H1 (cell line): ENCODE results near the gene C22orf23. TPM values are rescaled to one million over a fixed set of nuclear protein-coding genes. Genes with fewer than 3 reads are reported as not detected.

ENCODE experiments used
- CHD2 ChIP-seq: IDR thresholded peaks from 2 replicates; pipeline ENCODE4 v1.6.1; 2012; ENCODE audit warnings: low read length, improper control_type of control experiment
- FOSL1 ChIP-seq: IDR thresholded peaks from 2 replicates; pipeline ENCODE4 v1.6.1; 2011; ENCODE audit warnings: mild to moderate bottlenecking, low read depth, low read length, moderate library complexity; ENCODE audit not compliant: insufficient read depth
- JUN ChIP-seq: IDR thresholded peaks from 2 replicates; pipeline ENCODE4 v1.6.1; 2011; ENCODE audit warnings: low read depth, mild to moderate bottlenecking, improper control_type of control experiment, low read length
- JUND ChIP-seq: IDR thresholded peaks from 2 replicates; pipeline ENCODE4 v1.6.1; 2011; ENCODE audit warnings: mild to moderate bottlenecking, improper control_type of control experiment, low read length
- MAFK ChIP-seq: IDR thresholded peaks from 2 replicates; pipeline ENCODE4 v1.6.1; 2012; ENCODE audit warnings: low read depth, mild to moderate bottlenecking, improper control_type of control experiment, low read length
- MAX ChIP-seq: IDR thresholded peaks from 2 replicates; pipeline ENCODE4 v1.6.1; 2012; ENCODE audit warnings: inconsistent platforms
- PHF8 ChIP-seq: fragments of 200-600 bp; sonication (generic); conservative IDR thresholded peaks from 2 replicates; pipeline ENCODE4 v1.7.1; 2012; ENCODE audit warnings: low read depth, mild to moderate bottlenecking, inconsistent platforms, low read length, moderate library complexity
- POLR2AphosphoS5 ChIP-seq: IDR thresholded peaks from 2 replicates; pipeline ENCODE4 v1.6.1; 2011; ENCODE audit warnings: low read depth, low read length
- RNF2 ChIP-seq: fragments of 200-900, 300-1000 bp; sonication (generic); IDR thresholded peaks from 2 replicates; pipeline ENCODE4 v1.7.1; 2016; ENCODE audit warnings: borderline replicate concordance, low read depth, mild to moderate bottlenecking, antibody characterized with exemption, low read length; ENCODE audit not compliant: poor library complexity, severe bottlenecking; ENCODE audit errors: missing control alignments
- USF2 ChIP-seq: IDR thresholded peaks from 2 replicates; pipeline ENCODE4 v1.6.1; 2011; ENCODE audit warnings: low read length, improper control_type of control experiment
- polyA plus RNA-seq, 7 experiments: library from polyadenylated mRNA; depleted of rRNA in 3 of 7; stranded (reverse) in 5 of 7; unstranded in 2 of 7; fragments of >200 nt in 5 of 7; fragments of 200-250 nt in 2 of 7; gene quantifications; 1 replicate in 5 of 7; 2 replicates in 1 of 7; 4 replicates in 1 of 7; pipeline versions ENCODE4 v1.2.1 to v1.2.3, GENCODE V29; 2011 to 2013; ENCODE audit warnings: missing spikeins in 2 of 7, mixed read lengths in 2 of 7
- total RNA-seq: library from RNA; stranded (reverse); fragmentation: NEBNext Ultra II Directional; extraction: Animal tissue kit (Norgen Biotek cat#: 25700); gene quantifications from 2 replicates; pipeline ENCODE4 v1.2.1, GENCODE V29; 2021
- TF ChIP-seq, protein P1 (sequence below), 3 experiments: IDR thresholded peaks; 1 replicate in 2 of 3; 2 replicates in 1 of 3; pipeline versions ENCODE4 v1.5.1 to v1.6.1; 2011; ENCODE audit warnings: low read length in 3 of 3, mild to moderate bottlenecking in 3 of 3, inconsistent platforms in 2 of 3, low read depth in 1 of 3, moderate library complexity in 1 of 3; ENCODE audit not compliant: insufficient read depth in 1 of 3; ENCODE audit errors: control extremely low read depth in 1 of 3

Gene C22orf23
- total and polyA plus RNA-seq, 2 of the 8 experiments (the other 6 are each of a cell fraction or from before 2014, with no cell fraction given), result 0.50 to 0.54 TPM

DNA sequence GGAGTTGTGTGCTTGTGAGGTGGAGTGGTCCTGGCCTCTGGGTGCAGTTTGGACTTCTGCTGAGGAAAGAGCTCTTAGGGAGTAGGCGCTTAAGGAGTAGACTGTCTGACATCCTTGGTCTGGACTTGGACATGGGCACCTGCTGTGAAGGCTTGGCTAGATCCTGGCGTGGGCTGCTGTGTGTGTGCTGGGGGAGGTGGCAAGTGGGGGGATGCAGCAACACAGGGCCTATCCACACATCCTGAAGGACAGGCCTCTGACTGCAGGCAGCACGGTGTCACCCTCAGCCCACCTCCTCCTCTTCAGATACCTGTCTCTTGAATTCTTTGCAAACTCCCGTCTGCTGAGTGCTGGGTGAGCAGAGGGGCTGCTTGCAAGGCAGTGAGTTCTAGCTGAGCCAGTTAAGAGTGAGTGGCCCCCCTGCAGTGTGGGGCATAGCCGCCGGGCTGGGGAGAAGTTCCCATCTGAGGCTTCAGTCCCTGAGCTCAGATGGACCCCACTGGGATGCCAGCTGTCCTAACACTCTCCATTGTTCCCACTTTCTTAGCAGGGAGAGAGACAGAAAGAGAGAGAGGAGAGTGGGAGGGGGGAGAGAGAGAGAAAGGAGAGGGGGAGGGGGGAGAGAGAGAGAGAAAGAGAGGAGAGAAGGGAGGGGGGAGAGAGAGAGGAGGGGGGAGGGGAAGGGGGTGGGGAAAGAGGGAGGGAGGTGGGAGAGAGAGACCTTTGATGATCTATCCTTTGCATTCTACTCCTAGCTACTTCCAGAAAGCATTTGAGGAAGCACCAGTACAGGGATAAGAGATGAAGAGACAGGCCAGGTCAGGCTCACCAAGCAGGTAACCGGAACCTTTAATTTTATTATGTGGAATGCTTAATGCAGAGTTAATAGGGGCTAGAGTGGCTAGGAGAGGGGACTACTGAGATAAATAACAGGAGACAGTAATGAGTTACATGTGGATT lies 18.4 kb upstream of the C22orf23 start (continued):
- TF ChIP-seq MAFK (no peak), RNF2 (no peak), CHD2 (no peak), USF2 (no peak), PHF8 (no peak), JUN (no peak), FOSL1 (no peak), POLR2AphosphoS5 (no peak), JUND (no peak), MAX (no peak)
- TF ChIP-seq, protein P1, sequence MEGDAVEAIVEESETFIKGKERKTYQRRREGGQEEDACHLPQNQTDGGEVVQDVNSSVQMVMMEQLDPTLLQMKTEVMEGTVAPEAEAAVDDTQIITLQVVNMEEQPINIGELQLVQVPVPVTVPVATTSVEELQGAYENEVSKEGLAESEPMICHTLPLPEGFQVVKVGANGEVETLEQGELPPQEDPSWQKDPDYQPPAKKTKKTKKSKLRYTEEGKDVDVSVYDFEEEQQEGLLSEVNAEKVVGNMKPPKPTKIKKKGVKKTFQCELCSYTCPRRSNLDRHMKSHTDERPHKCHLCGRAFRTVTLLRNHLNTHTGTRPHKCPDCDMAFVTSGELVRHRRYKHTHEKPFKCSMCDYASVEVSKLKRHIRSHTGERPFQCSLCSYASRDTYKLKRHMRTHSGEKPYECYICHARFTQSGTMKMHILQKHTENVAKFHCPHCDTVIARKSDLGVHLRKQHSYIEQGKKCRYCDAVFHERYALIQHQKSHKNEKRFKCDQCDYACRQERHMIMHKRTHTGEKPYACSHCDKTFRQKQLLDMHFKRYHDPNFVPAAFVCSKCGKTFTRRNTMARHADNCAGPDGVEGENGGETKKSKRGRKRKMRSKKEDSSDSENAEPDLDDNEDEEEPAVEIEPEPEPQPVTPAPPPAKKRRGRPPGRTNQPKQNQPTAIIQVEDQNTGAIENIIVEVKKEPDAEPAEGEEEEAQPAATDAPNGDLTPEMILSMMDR (IDR thresholded peaks at IDR 0.05; ENCODE audit: control extremely low read depth in 1 of 3, insufficient read depth in 1 of 3, low read depth in 1 of 3, low read length in 3 of 3), result no peak
